Stimulated activated naive CD8-positive, alpha-beta T cell treated with anti-CD3 and anti-CD28 coated beads, Interleukin-15, Interleukin-2, amounts not matched to agents 100 U/mL and 50 U/mL, for 24 hours (primary cell): ENCODE data around the gene ZNF277.
"Not testable (repeated sequence)": the region's sequence is repeated elsewhere in the genome, so short reads cannot be mapped to it uniquely, and the experiment has no call there.

Experiments
- ATAC-seq: fragments of 150-1000 bp; cut with Tn5 transposase; one replicate; pipeline ENCODE4 v1.10.0; 2021
- DNase-seq: peaks from one replicate; pipeline ENCODE4 v3.0.0; 2021

The ZNF277 gene

DNA sequence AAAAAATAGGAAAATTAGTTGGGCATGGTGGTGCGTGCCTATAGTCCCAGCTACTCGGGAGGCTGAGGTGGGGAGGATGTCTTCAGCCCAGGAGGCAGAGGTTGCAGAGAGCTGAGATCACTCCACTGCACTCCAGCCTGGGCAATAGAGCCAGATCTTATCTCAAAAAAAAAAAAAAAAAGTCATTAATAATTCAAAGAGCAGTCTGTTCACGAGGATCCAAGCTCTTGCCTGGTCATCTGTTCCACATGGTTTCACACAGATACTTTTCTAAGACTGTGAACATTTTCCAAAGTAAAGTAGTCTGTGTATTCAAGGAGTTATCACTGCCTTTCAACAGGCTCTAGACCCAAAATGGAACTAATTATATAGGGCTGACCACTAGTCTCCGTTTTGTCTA, 86.9 kb downstream of the ZNF277 start:
- no peak for DNase-seq
- no peak for ATAC-seq

DNA sequence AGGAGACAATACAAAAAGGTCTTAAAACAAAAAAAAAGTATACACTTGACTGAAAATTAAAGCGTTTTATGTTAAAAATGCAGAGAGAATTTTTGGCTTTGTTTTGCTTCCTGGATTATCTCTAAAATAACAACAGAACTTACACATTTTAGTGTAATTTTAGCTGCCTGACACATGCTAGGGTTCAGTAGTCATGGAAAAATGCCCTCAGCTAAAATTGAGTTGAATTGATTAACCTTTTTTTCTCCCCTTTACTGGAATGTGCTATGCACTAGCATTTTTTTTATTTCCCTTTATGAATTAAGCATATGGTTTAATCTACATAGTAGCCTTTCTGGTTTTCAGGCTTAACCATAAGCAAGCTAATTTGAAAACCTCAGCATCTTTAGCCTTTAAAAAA, 89.9 kb downstream of the ZNF277 start:
- DNase-seq, result no peak

GRCh38 chr7:112297681-112298080, 91.2 kb downstream of the ZNF277 start:
- ATAC-seq (no peak), DNase-seq (no peak)

More for the DNA sequence above, 89.9 kb downstream of the ZNF277 start:
- ATAC-seq, result no peak

GRCh38 chr7:112298543-112299100, 92.1 kb downstream of the ZNF277 start:
- ATAC-seq, result no peak
- DNase-seq, result no peak

GRCh38 chr7:112300072-112300471, 93.6 kb downstream of the ZNF277 start:
- no peak for ATAC-seq

DNA sequence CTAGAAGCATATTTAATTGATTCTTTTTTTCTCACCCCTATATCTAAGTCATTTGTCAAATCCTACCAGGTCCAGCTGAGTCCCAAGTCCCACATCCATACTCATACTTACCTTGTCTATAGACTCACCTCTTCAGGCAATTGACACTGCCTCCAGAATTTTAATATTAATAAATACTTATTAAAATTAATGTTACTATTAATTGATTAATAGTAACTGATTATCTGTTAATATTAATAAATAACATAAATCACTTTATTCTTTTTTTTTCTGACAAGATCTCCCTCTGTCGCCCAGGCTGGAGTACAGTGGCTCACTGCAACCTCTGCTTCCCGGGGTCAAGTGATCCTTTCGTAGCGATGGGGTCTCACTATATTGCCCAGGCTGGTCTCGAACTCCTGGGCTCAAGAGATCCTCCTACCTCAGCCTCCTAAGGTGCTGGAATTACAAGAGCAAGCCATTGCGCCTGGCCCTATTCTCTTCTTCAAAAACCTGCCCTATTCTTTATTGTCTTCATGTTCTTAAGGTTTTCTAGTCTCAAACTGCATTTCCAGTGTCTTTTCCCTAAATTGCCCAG, 94.4 kb downstream of the ZNF277 start:
- DNase-seq (no peak), ATAC-seq (no peak)

More at GRCh38 chr7:112300072-112300471, 93.6 kb downstream of the ZNF277 start:
- DNase-seq, result no peak

DNA sequence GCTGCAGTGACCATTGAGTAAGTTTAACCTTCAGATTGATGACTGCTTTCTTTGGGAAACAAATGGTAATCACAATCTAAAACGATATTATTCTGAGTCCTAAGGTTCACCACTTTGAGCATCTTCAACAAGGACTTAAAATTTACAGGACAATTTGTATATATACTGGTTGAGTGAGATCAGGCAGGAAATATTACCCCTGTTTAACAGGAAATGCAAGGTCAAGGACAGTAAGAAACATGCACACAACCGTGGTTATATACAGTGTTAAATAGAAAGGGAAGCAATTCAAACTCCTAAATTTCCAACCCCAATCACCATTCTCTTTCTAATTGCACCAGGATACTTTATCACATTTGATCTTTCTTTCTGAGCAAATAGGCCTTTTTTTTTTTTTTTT, 96.1 kb downstream of the ZNF277 start:
- no peak for DNase-seq
- ATAC-seq, result no peak

DNA sequence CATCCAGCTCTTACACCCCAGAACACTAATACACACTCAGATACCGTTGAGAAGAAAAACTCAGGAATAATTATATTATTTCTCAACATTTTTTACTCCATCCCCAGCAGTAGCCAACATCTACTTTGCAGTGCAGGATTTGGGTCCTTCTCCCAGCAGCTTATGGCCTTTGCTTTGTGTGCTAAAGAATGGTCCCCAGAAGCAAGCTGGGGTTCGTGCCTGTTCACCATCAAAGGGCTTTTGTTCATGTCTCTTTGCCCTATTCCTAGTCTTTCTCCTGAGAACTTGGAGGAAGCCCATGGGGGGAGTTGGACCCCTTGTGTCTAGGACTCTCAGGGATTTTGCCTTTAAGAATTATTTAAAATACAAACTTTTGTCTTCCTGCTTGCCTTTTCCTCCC, 100.4 kb downstream of the ZNF277 start:
- no peak for DNase-seq
- ATAC-seq, result no peak

DNA sequence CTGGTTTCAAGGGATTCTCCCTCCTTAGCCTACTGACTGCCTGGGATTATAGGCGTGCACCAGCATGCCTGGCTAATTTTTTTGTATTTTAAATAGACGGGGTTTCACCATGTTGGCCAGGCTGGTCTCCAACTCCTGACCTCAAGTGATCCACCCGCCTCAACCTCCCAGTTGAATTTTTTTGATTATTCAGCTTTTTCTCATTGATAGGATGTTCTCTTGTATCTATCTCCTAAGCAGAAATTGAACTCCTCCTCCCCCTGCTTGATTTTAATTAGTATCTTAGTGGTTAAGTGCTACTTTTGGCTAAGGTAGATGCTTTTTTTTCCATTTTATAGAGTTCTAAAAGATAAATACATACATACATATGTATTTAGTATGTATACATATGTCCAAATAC, 101.0 kb downstream of the ZNF277 start:
- no peak for ATAC-seq
- no peak for DNase-seq

DNA sequence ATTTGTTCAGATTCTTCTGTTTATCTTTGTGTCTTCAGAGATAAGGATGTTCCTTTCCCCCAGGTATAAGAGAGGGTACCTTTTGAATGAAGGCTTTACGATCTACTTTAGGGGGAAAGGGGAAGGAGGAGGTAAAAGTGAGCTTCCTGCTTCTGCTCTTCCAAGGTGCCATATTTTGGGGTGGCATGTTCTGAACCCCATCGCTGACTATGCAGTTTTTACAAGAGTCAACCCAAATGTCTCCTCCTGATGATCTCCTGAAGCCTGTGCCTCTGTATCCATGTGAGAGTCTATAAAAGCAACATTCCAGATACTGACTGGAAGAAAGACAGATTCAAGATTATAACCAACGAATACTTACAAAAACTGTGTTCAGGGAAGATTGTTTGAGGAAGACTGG, 102.5 kb downstream of the ZNF277 start:
- DNase-seq (no peak), ATAC-seq (no peak)

GRCh38 chr7:112316803-112317202, 110.3 kb downstream of the ZNF277 start:
- not testable (repeated sequence) for DNase-seq, ATAC-seq

GRCh38 chr7:112322070-112322469, 115.6 kb downstream of the ZNF277 start:
- ATAC-seq (no peak), DNase-seq (no peak)

GRCh38 chr7:112327566-112327965, 121.1 kb downstream of the ZNF277 start:
- no peak for ATAC-seq
- DNase-seq, result no peak

DNA sequence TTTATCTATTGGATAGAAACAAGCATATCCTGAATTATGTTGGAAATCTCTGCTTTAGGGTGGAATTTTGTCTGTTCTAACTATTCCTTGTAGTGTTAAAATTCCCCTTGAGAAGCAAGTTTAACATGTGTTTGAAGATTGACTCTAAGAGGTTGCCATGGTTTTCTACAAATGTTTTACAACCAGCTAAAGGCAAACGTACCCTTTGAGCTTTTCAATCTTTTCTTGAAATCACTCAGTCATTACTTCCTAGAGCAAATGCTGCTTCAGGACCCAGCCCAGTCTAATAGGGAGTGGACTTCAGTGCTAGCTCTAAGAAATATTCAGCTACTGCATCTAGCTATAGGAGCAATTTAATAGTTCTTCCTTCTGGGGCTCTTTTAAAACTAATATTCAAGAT, 125.0 kb downstream of the ZNF277 start:
- ATAC-seq, result no peak
- no peak for DNase-seq

DNA sequence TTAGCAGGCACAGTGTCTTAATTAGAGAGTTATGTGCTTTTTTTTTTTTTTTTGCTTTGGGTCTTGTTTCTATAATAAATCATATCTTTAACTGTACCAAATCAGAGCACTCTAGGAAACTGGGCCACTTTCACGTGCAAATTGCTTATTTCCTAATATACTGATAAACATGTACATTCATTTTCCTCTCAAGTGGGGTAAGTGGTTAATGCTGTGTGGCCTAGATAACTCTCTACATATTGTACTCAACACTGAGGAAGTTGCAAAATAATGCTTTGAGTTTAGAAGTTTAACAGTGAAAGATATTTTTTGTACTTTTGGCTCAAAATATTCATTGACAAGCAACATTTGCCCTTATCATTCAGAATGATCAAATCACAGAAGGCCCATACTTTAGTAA, 127.9 kb downstream of the ZNF277 start:
- ATAC-seq, result no peak

GRCh38 chr7:112336261-112336660, 129.8 kb downstream of the ZNF277 start:
- ATAC-seq, result no peak

More for the DNA sequence above, 127.9 kb downstream of the ZNF277 start:
- no peak for DNase-seq

DNA sequence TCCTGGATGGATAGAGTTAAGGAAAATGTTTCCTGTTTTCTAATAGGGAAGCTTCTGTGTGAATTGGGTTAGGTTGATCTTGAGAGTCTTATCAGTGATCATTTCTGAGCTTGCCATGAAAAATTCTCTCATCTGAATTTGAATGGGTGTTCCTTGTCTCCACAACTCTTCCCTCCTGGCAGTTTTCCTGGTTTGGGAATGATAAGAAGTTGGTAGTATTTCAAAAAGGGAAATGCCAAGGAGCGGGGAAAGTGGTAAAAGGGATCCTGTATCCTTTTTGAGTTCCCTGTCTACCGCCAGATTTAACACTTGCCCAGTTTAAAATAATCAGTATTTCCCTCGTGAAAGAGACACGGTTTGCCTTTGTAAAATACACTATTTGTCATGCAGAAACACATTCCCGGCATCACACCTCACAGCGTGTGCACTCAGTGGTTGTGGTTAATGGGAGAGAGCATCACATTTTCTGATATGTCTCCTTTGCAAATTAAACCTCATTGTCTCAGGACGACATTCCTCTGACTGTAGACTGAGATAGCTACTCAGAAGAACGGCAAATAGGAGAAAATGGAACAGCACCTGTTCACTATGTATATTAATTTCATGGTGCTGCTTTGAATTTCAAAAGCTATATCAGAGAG, 130.6 kb downstream of the ZNF277 start:
- ATAC-seq (no peak), DNase-seq (no peak)

More at GRCh38 chr7:112336261-112336660, 129.8 kb downstream of the ZNF277 start:
- DNase-seq, result no peak

DNA sequence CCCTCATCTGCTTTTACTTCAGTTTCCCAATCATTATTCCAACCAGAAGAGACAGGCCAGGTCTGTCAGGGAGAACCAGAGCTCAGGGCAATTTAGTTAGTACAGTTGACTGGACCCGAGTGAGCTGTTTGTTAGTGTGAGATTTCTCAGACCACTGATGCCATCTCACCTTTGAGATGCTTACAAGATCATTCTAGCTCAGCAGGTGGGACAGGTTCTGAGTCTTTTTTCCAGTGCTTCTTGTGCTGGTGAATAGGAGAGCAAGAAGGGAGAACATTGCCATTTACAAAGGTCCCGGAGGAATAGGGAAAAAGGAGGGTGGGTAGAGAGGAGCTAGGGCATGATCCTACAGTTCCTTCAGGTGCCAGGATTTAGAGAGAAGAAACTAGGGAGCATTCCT, 131.4 kb downstream of the ZNF277 start:
- DNase-seq (no peak), ATAC-seq (no peak)

GRCh38 chr7:112338786-112339185, 132.3 kb downstream of the ZNF277 start:
- ATAC-seq, result no peak

DNA sequence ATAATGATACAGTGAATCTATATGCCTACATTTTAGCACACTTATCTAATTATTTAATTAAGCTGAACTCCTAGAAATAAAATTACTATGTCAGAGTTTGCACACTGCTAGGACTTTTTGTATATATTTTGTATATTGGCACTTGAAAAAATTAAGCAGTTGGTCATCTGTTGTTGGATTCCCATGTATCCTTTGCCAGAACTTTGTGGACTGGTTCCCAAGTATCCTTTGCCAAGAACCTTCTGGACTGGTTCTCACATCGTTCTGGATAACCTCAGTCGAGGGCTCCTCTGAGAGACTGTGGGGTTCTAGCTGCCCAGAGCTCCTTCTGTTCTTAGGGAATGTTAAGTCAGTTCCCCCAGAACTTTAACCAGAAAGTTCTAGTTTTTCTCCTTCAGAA, 135.0 kb downstream of the ZNF277 start:
- no peak for DNase-seq
- ATAC-seq, result no peak

More at GRCh38 chr7:112338786-112339185, 132.3 kb downstream of the ZNF277 start:
- no peak for DNase-seq

DNA sequence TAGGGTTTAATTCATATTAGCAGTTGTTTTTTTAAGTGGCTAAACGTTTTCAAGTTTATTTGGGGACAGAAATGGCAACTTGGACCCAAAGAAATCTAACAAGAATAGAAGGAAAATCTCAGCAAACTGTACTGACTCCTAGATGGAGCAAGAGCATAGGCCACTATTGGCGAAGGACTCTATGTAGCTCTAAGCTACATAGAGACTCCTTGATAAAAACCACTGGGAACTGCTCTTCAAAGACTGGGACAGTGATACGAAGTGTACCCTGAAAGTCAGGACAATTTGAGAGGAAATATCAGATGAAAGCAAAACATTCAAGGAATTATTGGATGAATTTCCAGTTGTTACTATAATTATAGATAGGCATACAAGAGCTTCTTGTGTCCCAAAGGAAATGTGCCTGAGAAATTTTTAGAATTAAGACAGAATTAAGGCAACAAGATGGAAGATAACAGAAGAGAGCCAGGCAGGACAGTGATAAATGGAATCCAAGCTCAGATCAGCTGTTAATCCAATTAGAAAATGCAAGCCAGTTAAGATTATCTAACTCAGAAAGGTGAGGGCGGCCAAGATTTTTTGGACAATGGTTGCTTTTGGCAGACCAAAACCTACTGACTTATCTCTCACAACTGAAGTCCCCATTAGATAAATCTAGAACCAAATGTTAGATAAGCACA, 140.0 kb downstream of the ZNF277 start:
- no peak for ATAC-seq
- DNase-seq, result no peak

DNA sequence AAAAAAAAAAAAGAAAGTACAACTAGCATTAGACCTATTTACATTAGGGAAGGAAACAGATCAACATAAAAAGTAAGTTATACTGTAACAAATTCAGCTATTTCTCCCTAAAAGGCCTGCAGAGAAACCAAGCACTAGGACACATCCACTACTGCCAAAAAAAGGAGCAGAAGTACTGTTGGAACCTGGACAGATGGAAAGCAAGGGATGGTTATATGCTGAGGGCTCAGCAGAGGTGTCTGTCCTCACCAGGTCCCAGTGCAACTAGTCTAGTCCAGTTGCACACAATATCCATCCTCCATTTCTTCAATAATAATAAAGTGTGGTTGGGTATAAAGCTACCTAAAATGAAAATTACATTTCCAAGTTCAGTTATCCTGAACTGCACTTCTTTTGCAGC, 140.6 kb downstream of the ZNF277 start:
- ATAC-seq, result no peak

DNA sequence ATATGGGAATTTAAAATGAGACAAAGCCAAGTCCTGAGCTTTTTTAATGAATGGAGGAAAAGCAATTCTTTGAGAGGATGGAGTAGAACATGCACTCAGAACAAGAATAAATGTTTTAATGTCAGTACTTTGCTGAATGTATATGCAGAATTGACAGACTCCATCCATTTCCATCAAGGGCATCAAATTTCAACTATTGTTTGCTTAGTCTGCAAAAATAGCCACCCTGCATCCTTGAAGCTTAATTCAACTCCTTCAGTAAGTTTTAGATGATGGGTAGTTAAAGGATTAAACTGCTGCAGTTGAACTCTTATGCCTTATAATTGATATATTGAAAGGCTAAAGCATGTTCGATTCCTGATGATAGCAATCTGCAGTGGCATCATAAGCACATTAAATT, 144.1 kb downstream of the ZNF277 start:
- DNase-seq (no peak), ATAC-seq (no peak)

More for the DNA sequence above, 140.6 kb downstream of the ZNF277 start:
- no peak for DNase-seq
